ENCODE data around the gene HOXA7. TPM values are rescaled to one million over a fixed set of nuclear protein-coding genes. Genes with fewer than 3 reads are reported as not detected.

HOXA7 gene
- total and polyA plus RNA-seq, 2 donors (not counting 1 experiment from before 2014, with no cell fraction given) = 0.37 TPM; not detected in 1

GRCh38 chr7:27191161-27191731 is 34.8 kb upstream of the HOXA7 start:
- H3K4me3 ChIP-seq (ENCODE audit: control extremely low read depth in 1 of 5, extremely low read depth in 1 of 5, insufficient read depth in 1 of 5, low read depth in 2 of 5, low read length in 4 of 5) = no peak overlapping the region
- DNase-seq (no peak), ATAC-seq (ENCODE audit: low read depth) (no peak)
- H3K79me2 ChIP-seq (ENCODE audit: control insufficient read depth, insufficient read depth, low read length) = no peaks in the 10 kb centered on the region
- H3K27me3 Mint-ChIP-seq = peaks cover 88% of the 10 kb centered on the region
- no peak overlapping the region for H2AFZ ChIP-seq (ENCODE audit: insufficient read depth, low read depth, low read length, poor library complexity, severe bottlenecking)
- peaks cover 2 to 58% (median 6%) of the 10 kb centered on the region in 3 donors for H3K9me3 ChIP-seq (ENCODE audit: control extremely low read depth in 1 of 3, control insufficient read depth in 2 of 3, insufficient read depth in 1 of 3, low read length in 2 of 3)
- no peaks in the 10 kb centered on the region for H3K36me3 ChIP-seq (replicated peaks in 1 of 2; ENCODE audit: control extremely low read depth in 1 of 2, control insufficient read depth in 1 of 2, extremely low read depth in 1 of 2, insufficient read depth in 2 of 2, low read length in 1 of 2)
- peak overlapping the region; percentile 56 for H3K4me3 Mint-ChIP-seq
- peak overlapping the region; percentile 50 for H3K27ac Mint-ChIP-seq
- no peak overlapping the region for H3K4me2 ChIP-seq (replicated peaks; ENCODE audit: low read depth, low read length, poor library complexity, severe bottlenecking)
- WGBS (ENCODE audit: insufficient coverage) = 35% methylated on average over 15 of the region's 15 CpGs
- no peaks in the 10 kb centered on the region for H4K20me1 ChIP-seq (ENCODE audit: control insufficient read depth, insufficient read depth, low read length, poor library complexity, severe bottlenecking)
- H3K9me3 Mint-ChIP-seq (ENCODE audit: insufficient read depth) = no peaks in the 10 kb centered on the region
- CTCF ChIA-PET = interaction anchor here (1.0 to 5.9 kb wide), 4 partner anchors 8 to 822 kb away, joined by 3 to 28 read pairs (median 4); no protein-coding TSS in a partner anchor
- no peak overlapping the region for H3K9ac ChIP-seq (ENCODE audit: low read length)
- intact Hi-C loops (cut with micrococcal nuclease) = loop anchor here (10.0 kb wide), 1 partner anchor 414 kb away; no protein-coding TSS in a partner anchor
- H3K27ac ChIP-seq (ENCODE audit: low read length in 2 of 2) = no peak overlapping the region
- POLR2A ChIA-PET = no interaction called here
- no peak for TF ChIP-seq EZH2 (IDR thresholded peaks at IDR 0.05; ENCODE audit: borderline replicate concordance, insufficient read depth, low read depth, low read length, poor library complexity, severe bottlenecking)
- TF ChIP-seq CTCF (IDR thresholded peaks at IDR 0.05) = no peak
- H3K4me1 Mint-ChIP-seq = peaks cover 31% of the 10 kb centered on the region
- peaks cover 2 to 97% (median 80%) of the 10 kb centered on the region in 4 experiments for H3K27me3 ChIP-seq (replicated peaks in 1 of 4; ENCODE audit: control extremely low read depth in 1 of 4, control insufficient read depth in 3 of 4, insufficient read depth in 4 of 4, low read length in 3 of 4)
- H3K4me1 ChIP-seq (ENCODE audit: control insufficient read depth in 2 of 2, insufficient read depth in 2 of 2, low read length in 2 of 2) = peaks cover 39 to 64% of the 10 kb centered on the region in 2 donors

Data from B cell (primary cell).